ENCODE data around the gene ADAM19.

ADAM19 gene

GRCh38 chr5:157552650-157553049 is 22.9 kb downstream of the ADAM19 start:
- DNase-seq = no peak
- in situ Hi-C loops (cut with HindIII; ENCODE audit: low pct_ligation_motif_present, low sequenced_read_pairs) = no loop called here
- H3K27me3 ChIP-seq (replicated peaks) = no peaks in the 10 kb centered on the region
- no peak overlapping the region for H3K4me3 ChIP-seq (ENCODE audit: low read depth, low read length)
- H3K36me3 ChIP-seq (replicated peaks) = peaks cover 41% of the 10 kb centered on the region
- H3K27ac ChIP-seq = no peak overlapping the region
- no peak for TF ChIP-seq CTCF (IDR thresholded peaks at IDR 0.05; ENCODE audit: low read depth, low read length, missing control alignments)

GRCh38 chr5:157550663-157551062 is 24.9 kb downstream of the ADAM19 start:
- Histone ChIP-seq H3K36me3 (replicated peaks) (peaks cover 26% of the 10 kb centered on the region), H3K4me3 (ENCODE audit: low read depth, low read length) (no peak overlapping the region), H3K27ac (peak overlapping the region; percentile 90), H3K27me3 (replicated peaks) (no peaks in the 10 kb centered on the region)
- in situ Hi-C loops (cut with HindIII; ENCODE audit: low pct_ligation_motif_present, low sequenced_read_pairs) = no loop called here
- DNase-seq = no peak
- no peak for TF ChIP-seq CTCF (IDR thresholded peaks at IDR 0.05; ENCODE audit: low read depth, low read length, missing control alignments)

GRCh38 chr5:157549954-157550549 is 25.5 kb downstream of the ADAM19 start:
- peak overlapping the region; percentile 90 for H3K27ac ChIP-seq
- no peak overlapping the region for H3K4me3 ChIP-seq (ENCODE audit: low read depth, low read length)
- TF ChIP-seq CTCF (IDR thresholded peaks at IDR 0.05; ENCODE audit: low read depth, low read length, missing control alignments) = no peak
- in situ Hi-C loops (cut with HindIII; ENCODE audit: low pct_ligation_motif_present, low sequenced_read_pairs) = no loop called here
- no peak for DNase-seq
- H3K36me3 ChIP-seq (replicated peaks) = peaks cover 20% of the 10 kb centered on the region
- no peaks in the 10 kb centered on the region for H3K27me3 ChIP-seq (replicated peaks)

GRCh38 chr5:157549283-157549629 is 26.3 kb downstream of the ADAM19 start:
- no peak for DNase-seq
- H3K27me3 ChIP-seq (replicated peaks) = no peaks in the 10 kb centered on the region
- H3K27ac ChIP-seq = peak overlapping the region; percentile 90
- H3K4me3 ChIP-seq (ENCODE audit: low read depth, low read length) = no peak overlapping the region
- peaks cover 17% of the 10 kb centered on the region for H3K36me3 ChIP-seq (replicated peaks)
- TF ChIP-seq CTCF (IDR thresholded peaks at IDR 0.05; ENCODE audit: low read depth, low read length, missing control alignments) = no peak
- in situ Hi-C loops (cut with HindIII; ENCODE audit: low pct_ligation_motif_present, low sequenced_read_pairs) = no loop called here

GRCh38 chr5:157548513-157549282 is 26.9 kb downstream of the ADAM19 start:
- H3K36me3 ChIP-seq (replicated peaks) = peaks cover 17% of the 10 kb centered on the region
- H3K27me3 ChIP-seq (replicated peaks) = no peaks in the 10 kb centered on the region
- H3K27ac ChIP-seq = peak overlapping the region; percentile 90
- peak; percentile 77 for DNase-seq
- in situ Hi-C loops (cut with HindIII; ENCODE audit: low pct_ligation_motif_present, low sequenced_read_pairs) = no loop called here
- peak overlapping the region; percentile 15 for H3K4me3 ChIP-seq (ENCODE audit: low read depth, low read length)
- no peak for TF ChIP-seq CTCF (IDR thresholded peaks at IDR 0.05; ENCODE audit: low read depth, low read length, missing control alignments)

All from brain microvascular endothelial cell (primary cell).